Esophagus muscularis mucosa (tissue), 4 donors: ENCODE results near the gene DYNC1I1.

Experiments used
- CTCF ChIP-seq, 3 experiments: fragments of 200-600 bp in 2 of 3; fragments of 450-650 bp in 1 of 3; sonication (generic) in 2 of 3; IDR thresholded peaks; one replicate each; pipeline ENCODE4 v1.5.1; 2017 to 2019; ENCODE audit warnings: antibody characterized with exemption in 3 of 3, mild to moderate bottlenecking in 2 of 3, moderate library complexity in 1 of 3
- EP300 ChIP-seq: sonication (generic); formaldehyde crosslinking; IDR thresholded peaks from one replicate; pipeline ENCODE4 v1.6.1; 2017; ENCODE audit warnings: antibody characterized with exemption
- POLR2A ChIP-seq: fragments of 450-650 bp; IDR thresholded peaks from one replicate; pipeline ENCODE4 v1.6.1; 2017; ENCODE audit warnings: antibody characterized with exemption, moderate library complexity, mild to moderate bottlenecking, low read depth
- POLR2AphosphoS5 ChIP-seq, 2 donors: sonication (generic); formaldehyde crosslinking; IDR thresholded peaks; one replicate each; pipeline ENCODE4 v1.6.1; 2017; ENCODE audit warnings: antibody characterized with exemption in 2 of 2

- TF ChIP-seq POLR2A (no peak), CTCF (IDR thresholded peaks at IDR 0.05) (no peak), POLR2AphosphoS5 (IDR thresholded peaks at IDR 0.05) (no peak), EP300 (no peak)
Observed at GRCh38 chr7:95828824-95829790, 56.8 kb downstream of the DYNC1I1 start.
